GM23248 (cell line): ENCODE measurements around the gene FGF6. TPM values are rescaled to one million over a fixed set of nuclear protein-coding genes. Genes with fewer than 3 reads are reported as not detected.

Source experiments
- DNase-seq: peaks from one replicate; pipeline ENCODE4 v3.0.0-alpha.2; 2015
- H2AFZ ChIP-seq: fragments of 200-600 bp; sonication (generic); 2 replicates; pipeline ENCODE4 v1.6.1; 2016; ENCODE audit warnings: antibody characterized with exemption
- H3F3A ChIP-seq: fragments of 200-600 bp; sonication (generic); 2 replicates; pipeline ENCODE4 v1.6.1; 2016; ENCODE audit warnings: mild to moderate bottlenecking, antibody characterized with exemption, mixed run types; ENCODE audit not compliant: insufficient read depth
- H3K27ac ChIP-seq: fragments of 200-600 bp; sonication (generic); 2 replicates; pipeline ENCODE4 v1.5.1; 2016; ENCODE audit warnings: mild to moderate bottlenecking
- H3K27me3 ChIP-seq: fragments of 200-600 bp; sonication (generic); replicated peaks from 2 replicates; pipeline ENCODE4 v1.6.1; 2016; ENCODE audit warnings: mild to moderate bottlenecking; ENCODE audit not compliant: insufficient read depth
- H3K36me3 ChIP-seq: fragments of 200-600 bp; sonication (generic); 2 replicates; pipeline ENCODE4 v1.6.1; 2016; ENCODE audit warnings: low read depth, mild to moderate bottlenecking
- H3K4me1 ChIP-seq: fragments of 200-600 bp; sonication (generic); 2 replicates; pipeline ENCODE4 v1.6.1; 2016; ENCODE audit warnings: mild to moderate bottlenecking; ENCODE audit not compliant: insufficient read depth
- H3K4me2 ChIP-seq: fragments of 200-600 bp; sonication (generic); one replicate; pipeline ENCODE4 v1.6.1; 2016; ENCODE audit warnings: mild to moderate bottlenecking; ENCODE audit not compliant: unreplicated experiment
- H3K4me3 ChIP-seq: fragments of 200-600 bp; sonication (generic); 2 replicates; pipeline ENCODE4 v1.5.1; 2016; ENCODE audit warnings: mild to moderate bottlenecking
- H3K79me2 ChIP-seq: fragments of 200-600 bp; sonication (generic); 2 replicates; pipeline ENCODE4 v1.6.1; 2016; ENCODE audit warnings: mild to moderate bottlenecking; ENCODE audit not compliant: insufficient read depth
- H3K9ac ChIP-seq: fragments of 200-600 bp; sonication (generic); 2 replicates; pipeline ENCODE4 v1.6.1; 2016; ENCODE audit warnings: mild to moderate bottlenecking
- H3K9me2 ChIP-seq: fragments of 200-600 bp; sonication (generic); 2 replicates; pipeline ENCODE4 v1.6.1; 2016; ENCODE audit warnings: mixed run types, mild to moderate bottlenecking, moderate library complexity; ENCODE audit not compliant: insufficient read depth
- H3K9me3 ChIP-seq: fragments of 200-600 bp; sonication (generic); one replicate; pipeline ENCODE4 v1.6.1; 2017; ENCODE audit warnings: low read depth
- H4K20me1 ChIP-seq: fragments of 200-600 bp; sonication (generic); 2 replicates; pipeline ENCODE4 v1.6.0; 2016; ENCODE audit not compliant: insufficient read depth
- EZH2 ChIP-seq: fragments of 200-600 bp; sonication (generic); IDR thresholded peaks from 2 replicates; pipeline ENCODE4 v1.6.1; 2018; ENCODE audit warnings: antibody characterized with exemption, mild to moderate bottlenecking; ENCODE audit not compliant: insufficient read depth, poor library complexity, severe bottlenecking
- EZH2phosphoT487 ChIP-seq: fragments of 200-600 bp; sonication (generic); IDR thresholded peaks from 2 replicates; pipeline ENCODE4 v1.6.1; 2018; ENCODE audit warnings: antibody characterized with exemption, moderate library complexity, mild to moderate bottlenecking, low read depth; ENCODE audit not compliant: insufficient read depth
- WGBS, 2 experiments: methylation state at CpG; one replicate each; pipeline ENCODE4 v1.1.6; 2015 to 2017; ENCODE audit warnings: low lambda C conversion rate in 2 of 2, low coverage in 1 of 2; ENCODE audit errors: missing lambda C conversion rate in 2 of 2; 5-methylcytosine and 5-hydroxymethylcytosine counted together
- in situ Hi-C: fragments of 300-500 bp; cut with MboI; formaldehyde crosslinking; loops from 2 replicates; pipeline ENCODE4 v1.15.0; 2020
- polyA plus RNA-seq: library from polyadenylated mRNA; unstranded; fragments of >200 nt; fragmentation: Nextera tagmentation; extraction: Ambion mirVana; gene quantifications from 2 replicates; pipeline ENCODE4 v1.2.1, GENCODE V29; 2016
- total RNA-seq: library from RNA; depleted of rRNA; stranded (reverse); fragments of >200 nt; shearing (Covaris generic); gene quantifications from 2 replicates; pipeline ENCODE4 v1.2.3, GENCODE V29; 2014

The FGF6 gene
- total and polyA plus RNA-seq, 2 experiments from 2014 or later: not detected

DNA sequence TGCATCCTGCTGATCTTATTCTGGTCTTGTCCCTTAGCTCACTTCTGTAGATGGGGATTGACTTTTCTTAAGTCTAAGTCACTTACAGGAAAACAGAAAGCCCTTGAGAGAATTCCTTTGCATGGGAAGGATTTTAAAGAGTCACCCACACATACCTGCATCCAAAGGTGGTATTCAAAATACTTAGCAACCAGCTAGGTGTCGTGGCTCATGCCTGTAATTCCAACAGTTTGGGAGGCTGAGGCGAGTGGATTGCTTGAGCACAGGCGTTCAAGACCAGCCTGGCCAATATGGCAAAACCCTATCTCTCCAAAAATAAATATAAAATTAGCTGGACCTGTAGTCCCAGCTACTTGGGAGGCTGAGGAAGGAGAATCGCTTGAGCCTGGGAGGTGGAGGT is 14.2 kb downstream of the FGF6 start:
- H3K9me3 ChIP-seq: no peaks in the 10 kb centered on the region
- no peak for TF ChIP-seq EZH2phosphoT487
- no peak for TF ChIP-seq EZH2
- no peak overlapping the region for H2AFZ ChIP-seq
- in situ Hi-C loops: no loop called here
- H3K27ac ChIP-seq: no peak overlapping the region
- DNase-seq: no peak
- no peaks in the 10 kb centered on the region for H3K36me3 ChIP-seq
- no peaks in the 10 kb centered on the region for H3K9me2 ChIP-seq
- H3K27me3 ChIP-seq: peaks cover 3% of the 10 kb centered on the region; the same call in 1 of the 2 replicates
- no peaks in the 10 kb centered on the region for H3K4me1 ChIP-seq
- H4K20me1 ChIP-seq: no peaks in the 10 kb centered on the region
- H3F3A ChIP-seq: no peaks in the 10 kb centered on the region
- no peaks in the 10 kb centered on the region for H3K79me2 ChIP-seq
- no peak overlapping the region for H3K4me2 ChIP-seq
- no peak overlapping the region for H3K9ac ChIP-seq
- WGBS, 2 experiments: 13 to 35% methylated on average over 4 of the region's 4 CpGs
- no peak overlapping the region for H3K4me3 ChIP-seq

- Histone ChIP-seq H3K79me2 (no peaks in the 10 kb centered on the region), H3K9me2 (no peaks in the 10 kb centered on the region), H3K4me2 (no peak overlapping the region), H3K9me3 (no peaks in the 10 kb centered on the region), H3F3A (no peaks in the 10 kb centered on the region), H3K27me3 (peaks cover 4% of the 10 kb centered on the region), H3K27ac (no peak overlapping the region), H3K9ac (no peak overlapping the region), H3K4me1 (no peaks in the 10 kb centered on the region), H4K20me1 (no peaks in the 10 kb centered on the region), H3K4me3 (no peak overlapping the region), H3K36me3 (no peaks in the 10 kb centered on the region), H2AFZ (no peak overlapping the region)
- no peak for TF ChIP-seq EZH2
- no peak for TF ChIP-seq EZH2phosphoT487
- no peak for DNase-seq
- in situ Hi-C loops: no loop called here
- WGBS, 2 experiments: 13 to 14% methylated on average over 6 of the region's 6 CpGs
These were observed 21.2 kb downstream of the FGF6 start for GRCh38 chr12:4424422-4424821.

- DNase-seq: no peak
- peaks cover 12% of the 10 kb centered on the region for H3K27me3 ChIP-seq
- TF ChIP-seq EZH2phosphoT487 (no peak), EZH2 (no peak)
- in situ Hi-C loops: no loop called here
- no peaks in the 10 kb centered on the region for H3K4me1 ChIP-seq
- no peak overlapping the region for H3K9ac ChIP-seq
- 59 to 60% methylated on average over 11 of the region's 11 CpGs for WGBS, 2 experiments
- H3K4me3 ChIP-seq: no peak overlapping the region
- H3K9me3 ChIP-seq: no peaks in the 10 kb centered on the region
- no peaks in the 10 kb centered on the region for H3F3A ChIP-seq
- H3K9me2 ChIP-seq: no peaks in the 10 kb centered on the region
- no peak overlapping the region for H3K27ac ChIP-seq
- no peak overlapping the region for H2AFZ ChIP-seq
- no peaks in the 10 kb centered on the region for H4K20me1 ChIP-seq
- H3K4me2 ChIP-seq: no peak overlapping the region
- H3K79me2 ChIP-seq: no peaks in the 10 kb centered on the region
- H3K36me3 ChIP-seq: no peaks in the 10 kb centered on the region
These were observed 22.0 kb downstream of the FGF6 start for GRCh38 chr12:4423528-4424195.

- Histone ChIP-seq H3K9ac (no peak overlapping the region), H3K4me3 (no peak overlapping the region), H3K27me3 (peaks cover 18% of the 10 kb centered on the region), H3K4me1 (no peaks in the 10 kb centered on the region), H3K9me2 (no peaks in the 10 kb centered on the region), H4K20me1 (no peaks in the 10 kb centered on the region), H3F3A (no peaks in the 10 kb centered on the region), H3K4me2 (no peak overlapping the region), H3K79me2 (no peaks in the 10 kb centered on the region), H3K27ac (no peak overlapping the region), H2AFZ (no peak overlapping the region), H3K9me3 (no peaks in the 10 kb centered on the region), H3K36me3 (no peaks in the 10 kb centered on the region)
- WGBS, 2 experiments: 68 to 75% methylated on average over 4 to 9 of the region's 9 CpGs
- TF ChIP-seq EZH2phosphoT487 (no peak), EZH2 (no peak)
- no peak for DNase-seq
- in situ Hi-C loops: no loop called here
These were observed 22.6 kb downstream of the FGF6 start for GRCh38 chr12:4422985-4423384.
